HepG2 (cell line): Measurements from ENCODE around the gene COMMD7. TPM values are rescaled to one million over a fixed set of nuclear protein-coding genes. Genes with fewer than 3 reads are reported as not detected.
A peak's percentile ranks its signal among the peaks of the same experiment; 100 is the strongest.

ENCODE experiments used
- ATAC-seq: fragments of 200-7000 bp; cut with Tn5 transposase; 3 replicates; pipeline ENCODE4 v1.9.1; 2020; ENCODE audit warnings: mild to moderate bottlenecking, moderate library complexity
- BruUV-seq: library from RNA; stranded (reverse); fragments of 400-500 nt; replicated peaks from 2 replicates; lab custom pipeline; 2021; lab: Mats Ljungman, UMichigan
- CTCF ChIA-PET: fragments of 300-600 bp; formaldehyde crosslinking; extraction: SDS; loops from one replicate; lab custom pipeline; 2021; ENCODE audit warnings: low total read pairs, inconsistent platforms, low intra/inter-chr PET ratio; lab: Yijun Ruan, JAX
- POLR2A ChIA-PET: fragments of 350-600 bp; sonication (Branson Sonifier 250); formaldehyde crosslinking; loops from one replicate; lab custom pipeline; 2020; ENCODE audit warnings: antibody characterized with exemption, inconsistent platforms; lab: Yijun Ruan, JAX
- DNase-seq: peaks from one replicate; pipeline ENCODE4 v3.0.0-alpha.2; 2015; ENCODE audit warnings: low spot score
- FAIRE-seq: peaks from 3 replicates; lab custom pipeline; 2011; peaks lifted over from hg19 to GRCh38; lab: Jason Lieb, UNC
- H2AFZ ChIP-seq: one replicate; pipeline ENCODE4 v1.6.1; 2011; ENCODE audit warnings: low read length, inconsistent platforms
- H3K27ac ChIP-seq: fragments of 300-600 bp; 3 replicates; pipeline ENCODE4 v1.8.0; 2011; ENCODE audit warnings: mixed run types, mild to moderate bottlenecking, mixed read lengths, low read length, inconsistent platforms; ENCODE audit not compliant: insufficient read depth; ENCODE audit errors: extremely low read length
- H3K27me3 ChIP-seq, 2 experiments: fragments of 200-600 bp in 1 of 2; 2 replicates in 1 of 2; 3 replicates in 1 of 2; pipeline versions ENCODE4 v1.6.0 to v1.8.0; 2011; ENCODE audit warnings: low read length in 2 of 2, mild to moderate bottlenecking in 2 of 2, moderate library complexity in 2 of 2, inconsistent platforms in 1 of 2; ENCODE audit not compliant: insufficient read depth in 2 of 2, control insufficient read depth in 1 of 2
- H3K36me3 ChIP-seq, 2 experiments: fragments of 200-600 bp in 1 of 2; replicated peaks in 1 of 2; 2 replicates in 1 of 2; 3 replicates in 1 of 2; pipeline versions ENCODE4 v1.5.1 to v1.8.0; 2011; ENCODE audit warnings: low read length in 2 of 2, inconsistent platforms in 1 of 2; ENCODE audit not compliant: insufficient read depth in 2 of 2, control insufficient read depth in 1 of 2
- H3K4me1 ChIP-seq: 2 replicates; pipeline ENCODE4 v1.5.1; 2012; ENCODE audit warnings: low read length, inconsistent platforms; ENCODE audit not compliant: insufficient read depth
- H3K4me2 ChIP-seq: 2 replicates; pipeline ENCODE4 v1.6.0; 2011; ENCODE audit warnings: low read depth, low read length, inconsistent platforms
- H3K4me3 ChIP-seq, 3 experiments: fragments of 200-600 bp in 1 of 3; sonication (generic), shearing (Covaris generic) in 1 of 3; replicated peaks in 1 of 3; 2 replicates each; pipeline ENCODE4 v1.5.1; 2011 to 2016; ENCODE audit warnings: low read length in 3 of 3, inconsistent platforms in 2 of 3, low read depth in 2 of 3, mild to moderate bottlenecking in 2 of 3, control low read depth in 1 of 3, mixed read lengths in 1 of 3; ENCODE audit not compliant: insufficient read depth in 1 of 3
- H3K79me2 ChIP-seq: one replicate; pipeline ENCODE4 v1.6.1; 2011; ENCODE audit warnings: low read length, inconsistent platforms; ENCODE audit not compliant: insufficient read depth
- H3K9ac ChIP-seq: 2 replicates; pipeline ENCODE4 v1.6.0; 2011; ENCODE audit warnings: mild to moderate bottlenecking, low read depth, low read length, inconsistent platforms; ENCODE audit not compliant: insufficient read depth
- H3K9me3 ChIP-seq: 2 replicates; pipeline ENCODE4 v1.5.1; 2012; ENCODE audit warnings: mild to moderate bottlenecking, low read length
- H4K20me1 ChIP-seq: 2 replicates; pipeline ENCODE4 v1.6.0; 2011; ENCODE audit warnings: inconsistent platforms, mild to moderate bottlenecking, low read length, moderate library complexity; ENCODE audit not compliant: insufficient read depth
- HNRNPLL ChIP-seq: fragments of 200-400 bp; formaldehyde crosslinking; IDR thresholded peaks from 2 replicates; pipeline ENCODE4 v1.6.1; 2017; ENCODE audit warnings: mild to moderate bottlenecking, low read depth, low read length; ENCODE audit not compliant: poor library complexity, severe bottlenecking
- PAX8 ChIP-seq: sonication (generic); formaldehyde crosslinking; IDR thresholded peaks from 2 replicates; pipeline ENCODE4 v1.8.0; 2022; ENCODE audit warnings: mild to moderate bottlenecking, missing genetic modification reagents, borderline replicate concordance
- PHB2 ChIP-seq: fragments of 450-650 bp; IDR thresholded peaks from 2 replicates; pipeline ENCODE4 v1.6.1; 2018; ENCODE audit not compliant: partially characterized antibody
- RFXAP ChIP-seq: sonication (generic); formaldehyde crosslinking; IDR thresholded peaks from 2 replicates; pipeline ENCODE4 v1.4.0; 2020; ENCODE audit warnings: missing genetic modification reagents, borderline replicate concordance
- SKIL ChIP-seq: sonication (generic); formaldehyde crosslinking; IDR thresholded peaks from 2 replicates; pipeline ENCODE4 v1.8.0; 2022; ENCODE audit warnings: missing genetic modification reagents, mild to moderate bottlenecking, moderate library complexity, borderline replicate concordance
- SMAD1 ChIP-seq: sonication (generic); formaldehyde crosslinking; IDR thresholded peaks from 2 replicates; pipeline ENCODE4 v1.4.0; 2020; ENCODE audit warnings: missing genetic modification reagents, low read depth, mild to moderate bottlenecking, borderline replicate concordance
- TAF15 ChIP-seq: fragments of 200-400 bp; formaldehyde crosslinking; IDR thresholded peaks from one replicate; pipeline ENCODE4 v1.6.1; 2018; ENCODE audit warnings: mild to moderate bottlenecking, low read depth, low read length; ENCODE audit not compliant: poor library complexity, severe bottlenecking
- TBX2 ChIP-seq: sonication (generic); formaldehyde crosslinking; IDR thresholded peaks from 2 replicates; pipeline ENCODE4 v1.5.0; 2020; ENCODE audit warnings: missing genetic modification reagents, mild to moderate bottlenecking, borderline replicate concordance
- THAP7 ChIP-seq: sonication (generic); formaldehyde crosslinking; IDR thresholded peaks from 2 replicates; pipeline ENCODE4 v1.8.1; 2023; ENCODE audit warnings: mild to moderate bottlenecking, missing genetic modification reagents
- TSC22D2 ChIP-seq: sonication (generic); formaldehyde crosslinking; IDR thresholded peaks from 2 replicates; pipeline ENCODE4 v1.5.1; 2020; ENCODE audit warnings: missing genetic modification reagents, mild to moderate bottlenecking, borderline replicate concordance
- ZFP37 ChIP-seq: sonication (generic); formaldehyde crosslinking; IDR thresholded peaks from 2 replicates; pipeline ENCODE4 v1.4.0; 2020; ENCODE audit warnings: missing genetic modification reagents, borderline replicate concordance
- ZMAT3 ChIP-seq: sonication (generic); formaldehyde crosslinking; conservative IDR thresholded peaks from 2 replicates; pipeline ENCODE4 v1.7.0; 2021; ENCODE audit warnings: missing genetic modification reagents
- ZNF205 ChIP-seq: IDR thresholded peaks from 2 replicates; pipeline ENCODE4 v1.6.1; 2018; ENCODE audit warnings: missing biosample characterization, missing genetic modification reagents
- ZNF337 ChIP-seq: sonication (generic); formaldehyde crosslinking; IDR thresholded peaks from 2 replicates; pipeline ENCODE4 v1.5.1; 2020; ENCODE audit warnings: missing genetic modification reagents, low read depth, mild to moderate bottlenecking, borderline replicate concordance
- ZNF510 ChIP-seq: sonication (generic); formaldehyde crosslinking; IDR thresholded peaks from 2 replicates; pipeline ENCODE4 v1.4.0; 2020; ENCODE audit warnings: low read depth, mild to moderate bottlenecking, missing genetic modification reagents
- ZNF572 ChIP-seq: sonication (generic); formaldehyde crosslinking; IDR thresholded peaks from 2 replicates; pipeline ENCODE4 v1.5.1; 2020; ENCODE audit warnings: mild to moderate bottlenecking, missing genetic modification reagents
- ZNF776 ChIP-seq: sonication (generic); formaldehyde crosslinking; IDR thresholded peaks from 2 replicates; pipeline ENCODE4 v1.4.0; 2020; ENCODE audit warnings: mild to moderate bottlenecking, missing genetic modification reagents
- WGBS: methylation state at CpG from one replicate; pipeline ENCODE4 v1.1.6; 2017; ENCODE audit warnings: low lambda C conversion rate; 5-methylcytosine and 5-hydroxymethylcytosine counted together
- in situ Hi-C: cut with HindIII; loops from 2 replicates; pipeline ENCODE4 v1.10.0; 2017; ENCODE audit warnings: low pct_unique_long_range_greater_than_20kb; ENCODE audit not compliant: extremely low pct_ligation_motif_present
- intact Hi-C: fragments of 100-400 bp; cut with micrococcal nuclease; formaldehyde crosslinking; loops from one replicate; pipeline ENCODE4 v1.10.0; 2022; ENCODE audit not compliant: unreplicated experiment
- polyA plus RNA-seq, 8 experiments: library from polyadenylated mRNA; depleted of rRNA in 3 of 8; stranded (reverse) in 7 of 8; unstranded in 1 of 8; fragments of >200 nt; fragmentation: Illumina TruSeq in 4 of 8; extraction: Trizol in 4 of 8; gene quantifications; 2 replicates each; pipeline versions ENCODE4 v1.2.1 to v1.2.3, GENCODE V29; 2011 to 2016; ENCODE audit warnings: low read depth in 4 of 8, missing spikeins in 1 of 8, mixed read lengths in 1 of 8; ENCODE audit not compliant: insufficient read depth in 1 of 8
- total RNA-seq, 5 experiments: library from RNA; depleted of rRNA; stranded (reverse); fragments of >200 nt; fragmentation: Illumina TruSeq; extraction: Trizol; gene quantifications; 2 replicates each; pipeline ENCODE4 v1.2.3, GENCODE V29; 2016; ENCODE audit warnings: low read depth in 1 of 5
- TF ChIP-seq, protein P1 (sequence below): IDR thresholded peaks from 2 replicates; pipeline ENCODE4 v1.6.1; 2016; ENCODE audit warnings: low read depth, borderline replicate concordance
- TF ChIP-seq, protein P2 (sequence below): sonication (generic); formaldehyde crosslinking; IDR thresholded peaks from 2 replicates; pipeline ENCODE4 v1.9.0; 2022; ENCODE audit warnings: missing genetic modification reagents, mild to moderate bottlenecking, borderline replicate concordance

Gene COMMD7
- total and polyA plus RNA-seq, 2 of the 13 experiments (the other 11 are each of a cell fraction or from before 2014, with no cell fraction given): 42.1 to 53.3 TPM

- no peak for FAIRE-seq
- Histone ChIP-seq H3K4me3 (peak overlapping the region; percentile 75 to 95 (median 95)), H3K27ac (peak overlapping the region; percentile 0), H3K79me2 (peaks cover 7% of the 10 kb centered on the region), H3K36me3 (no peaks in the 10 kb centered on the region), H3K27me3 (peaks cover 0 to under 1% of the 10 kb centered on the region in 2 experiments; a peak in 1 of 5 replicates), H3K9me3 (no peaks in the 10 kb centered on the region), H2AFZ (peak overlapping the region; percentile 56), H4K20me1 (no peaks in the 10 kb centered on the region), H3K4me1 (peaks cover 54% of the 10 kb centered on the region), H3K9ac (peak overlapping the region; percentile 50; the same call in 1 of the 2 replicates), H3K4me2 (peak overlapping the region; percentile 98)
- no TSS peak for BruUV-seq
- DNase-seq: no peak
- ChIA-PET CTCF (interaction anchor here (1.2 to 1.8 kb wide), 2 partner anchors 17 to 87 kb away, joined by 4 to 5 read pairs; partner anchors contain the start of gene C20orf203), POLR2A (interaction anchor here (0.9 to 1.5 kb wide), 5 partner anchors 15 to 88 kb away, joined by 3 to 5 read pairs (median 4); partner anchors contain the start of genes C20orf203 and COMMD7)
- peak; percentile 24 for ATAC-seq
- in situ Hi-C loops (loop anchor here (25.0 kb wide), 1 partner anchor 249 kb away; no protein-coding TSS in a partner anchor), intact Hi-C loops (loop anchor here (2.0 to 5.0 kb wide), 2 partner anchors 61 to 89 kb away; partner anchors contain the start of gene C20orf203)
- WGBS: 8% methylated on average over 6 of the region's 6 CpGs
- no peak for TF ChIP-seq ZNF205 (CRISPR knock-in tag)
- TF ChIP-seq TSC22D2 (CRISPR knock-in tag): no peak
- TF ChIP-seq ZNF776: peak; percentile 20; the same call in 1 of the 2 replicates
- no peak for TF ChIP-seq ZNF572
- TF ChIP-seq ZMAT3 (CRISPR knock-in tag): 0 out of 2 replicates have a peak, but pooled peaks have one; percentile 2
- TF ChIP-seq PAX8 (CRISPR knock-in tag): 0 out of 2 replicates have a peak, but pooled peaks have one; percentile 15
- TF ChIP-seq RFXAP (CRISPR knock-in tag): no peak
- TF ChIP-seq, protein P1, sequence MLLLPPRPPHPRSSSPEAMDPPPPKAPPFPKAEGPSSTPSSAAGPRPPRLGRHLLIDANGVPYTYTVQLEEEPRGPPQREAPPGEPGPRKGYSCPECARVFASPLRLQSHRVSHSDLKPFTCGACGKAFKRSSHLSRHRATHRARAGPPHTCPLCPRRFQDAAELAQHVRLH (CRISPR knock-in tag): no peak
- peak; percentile 25; the same call in 1 of the 2 replicates for TF ChIP-seq TBX2 (CRISPR knock-in tag)
- no peak for TF ChIP-seq HNRNPLL
- TF ChIP-seq PHB2: no peak
- no peak for TF ChIP-seq THAP7
- no peak for TF ChIP-seq SKIL (CRISPR knock-in tag)
- TF ChIP-seq TAF15: no peak
- no peak for TF ChIP-seq SMAD1 (CRISPR knock-in tag)
- no peak for TF ChIP-seq ZNF337 (CRISPR knock-in tag)
- TF ChIP-seq, protein P2, sequence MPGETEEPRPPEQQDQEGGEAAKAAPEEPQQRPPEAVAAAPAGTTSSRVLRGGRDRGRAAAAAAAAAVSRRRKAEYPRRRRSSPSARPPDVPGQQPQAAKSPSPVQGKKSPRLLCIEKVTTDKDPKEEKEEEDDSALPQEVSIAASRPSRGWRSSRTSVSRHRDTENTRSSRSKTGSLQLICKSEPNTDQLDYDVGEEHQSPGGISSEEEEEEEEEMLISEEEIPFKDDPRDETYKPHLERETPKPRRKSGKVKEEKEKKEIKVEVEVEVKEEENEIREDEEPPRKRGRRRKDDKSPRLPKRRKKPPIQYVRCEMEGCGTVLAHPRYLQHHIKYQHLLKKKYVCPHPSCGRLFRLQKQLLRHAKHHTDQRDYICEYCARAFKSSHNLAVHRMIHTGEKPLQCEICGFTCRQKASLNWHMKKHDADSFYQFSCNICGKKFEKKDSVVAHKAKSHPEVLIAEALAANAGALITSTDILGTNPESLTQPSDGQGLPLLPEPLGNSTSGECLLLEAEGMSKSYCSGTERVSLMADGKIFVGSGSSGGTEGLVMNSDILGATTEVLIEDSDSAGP: peak; percentile 18; the same call in 1 of the 2 replicates
- TF ChIP-seq ZFP37: no peak
- no peak for TF ChIP-seq ZNF510
Observed at GRCh38 chr20:32761417-32761830, 18.2 kb upstream of the COMMD7 start.
